Measurements from ENCODE around the gene PHC3. TPM values are rescaled to one million over a fixed set of nuclear protein-coding genes. Genes with fewer than 3 reads are reported as not detected.

The PHC3 gene
- total RNA-seq, 1 donor from 2014 or later: 46.9 TPM

DNA sequence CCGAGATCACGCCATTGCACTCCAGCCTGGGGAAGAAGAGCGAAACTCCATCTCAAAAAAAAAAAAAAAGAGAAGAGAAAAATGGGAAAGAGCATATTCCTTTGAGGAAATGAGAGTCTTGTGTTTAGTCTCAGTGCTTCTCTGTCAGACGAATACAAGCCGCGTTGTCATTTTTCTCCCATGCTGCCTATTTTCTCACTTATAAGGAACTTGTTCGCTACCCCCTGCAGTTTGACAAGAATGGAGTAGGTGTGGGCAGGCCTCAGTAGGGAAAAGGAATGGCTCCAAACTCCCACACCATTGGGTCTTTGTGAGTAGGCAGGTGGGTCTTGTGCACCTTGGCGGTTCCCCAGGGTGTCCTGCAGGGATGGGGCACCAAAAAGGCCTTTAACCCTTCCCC lies 137.3 kb downstream of the PHC3 start:
- Histone ChIP-seq H3K36me3 (no peaks in the 10 kb centered on the region), H3K27me3 (no peaks in the 10 kb centered on the region), H3K27ac (no peak overlapping the region), H3K9me3 (no peaks in the 10 kb centered on the region), H3K4me3 (no peak overlapping the region), H3K4me1 (no peaks in the 10 kb centered on the region)
- intact Hi-C loops (cut with DNase I): no loop called here
- DNase-seq (ENCODE audit: extremely low spot score in 2 of 2): no peak
- TF ChIP-seq POLR2AphosphoS5 (IDR thresholded peaks at IDR 0.05; ENCODE audit: insufficient read depth in 1 of 2, low read depth in 1 of 2) (no peak), POLR2A (IDR thresholded peaks at IDR 0.05) (no peak), CTCF (IDR thresholded peaks at IDR 0.05) (no peak)

- Histone ChIP-seq H3K27ac (no peak overlapping the region), H3K4me1 (peaks cover 4% of the 10 kb centered on the region), H3K27me3 (no peaks in the 10 kb centered on the region), H3K9me3 (no peaks in the 10 kb centered on the region), H3K36me3 (no peaks in the 10 kb centered on the region), H3K4me3 (no peak overlapping the region)
- intact Hi-C loops (cut with DNase I): no loop called here
- DNase-seq (ENCODE audit: extremely low spot score in 2 of 2): no peak
- no peak for TF ChIP-seq CTCF (IDR thresholded peaks at IDR 0.05)
- TF ChIP-seq POLR2A (IDR thresholded peaks at IDR 0.05): no peak
- TF ChIP-seq POLR2AphosphoS5 (IDR thresholded peaks at IDR 0.05; ENCODE audit: insufficient read depth in 1 of 2, low read depth in 1 of 2): no peak
Observed at GRCh38 chr3:170043506-170043905, 138.0 kb downstream of the PHC3 start.

GRCh38 chr3:170040418-170040817 lies 141.1 kb downstream of the PHC3 start:
- H3K4me3 ChIP-seq: no peak overlapping the region
- H3K36me3 ChIP-seq: no peaks in the 10 kb centered on the region
- H3K4me1 ChIP-seq: peaks cover 15% of the 10 kb centered on the region
- H3K27me3 ChIP-seq: no peaks in the 10 kb centered on the region
- TF ChIP-seq CTCF (IDR thresholded peaks at IDR 0.05) (no peak), POLR2A (IDR thresholded peaks at IDR 0.05) (no peak), POLR2AphosphoS5 (IDR thresholded peaks at IDR 0.05; ENCODE audit: insufficient read depth in 1 of 2, low read depth in 1 of 2) (no peak)
- intact Hi-C loops (cut with DNase I): no loop called here
- no peak overlapping the region for H3K27ac ChIP-seq
- H3K9me3 ChIP-seq: no peaks in the 10 kb centered on the region
- no peak for DNase-seq (ENCODE audit: extremely low spot score in 2 of 2)

DNA sequence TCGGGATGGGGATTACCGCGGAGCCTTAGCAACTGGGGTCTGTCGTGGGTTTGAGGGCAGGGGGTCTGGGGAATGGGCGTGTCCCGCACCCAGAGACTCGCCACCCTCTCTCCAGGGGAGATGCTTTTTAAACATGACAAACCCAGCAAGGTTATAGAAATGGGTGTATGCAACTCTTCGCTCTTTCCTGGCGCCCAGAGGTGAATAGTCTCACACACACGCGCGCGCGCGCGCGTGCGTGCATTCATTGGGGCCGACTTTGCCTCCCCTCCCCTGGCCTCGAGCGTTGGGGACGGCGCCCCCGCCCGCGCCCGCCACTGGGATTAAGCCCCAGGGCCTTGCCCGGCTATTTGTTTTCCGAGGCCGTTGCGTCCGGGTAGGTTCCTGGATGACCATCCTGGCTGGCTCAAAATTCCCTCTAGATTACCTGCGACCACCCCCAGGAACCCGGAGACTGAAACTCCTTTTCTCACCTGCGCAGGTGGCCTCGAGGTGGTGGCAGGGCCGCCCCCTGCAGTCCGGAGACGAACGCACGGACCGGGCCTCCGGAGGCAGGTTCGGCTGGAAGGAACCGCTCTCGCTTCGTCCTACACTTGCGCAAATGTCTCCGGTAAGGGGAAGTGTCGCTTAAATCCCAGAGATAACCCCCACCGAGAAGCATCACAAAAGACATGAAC lies 143.0 kb downstream of the PHC3 start:
- TF ChIP-seq POLR2A (IDR thresholded peaks at IDR 0.05): no peak
- no peak for TF ChIP-seq POLR2AphosphoS5 (IDR thresholded peaks at IDR 0.05; ENCODE audit: insufficient read depth in 1 of 2, low read depth in 1 of 2)
- TF ChIP-seq CTCF (IDR thresholded peaks at IDR 0.05): no peak
- Histone ChIP-seq H3K4me3 (peak overlapping the region; percentile 47 to 62), H3K9me3 (no peaks in the 10 kb centered on the region), H3K27ac (no peak overlapping the region), H3K4me1 (peaks cover 15% of the 10 kb centered on the region), H3K27me3 (no peaks in the 10 kb centered on the region), H3K36me3 (no peaks in the 10 kb centered on the region)
- intact Hi-C loops (cut with DNase I): no loop called here
- no peak for DNase-seq (ENCODE audit: extremely low spot score in 2 of 2)

Small RNA genes lying within 50 kb of the gene (small RNA-seq; reads per million reads assigned to genes)
- not detected for gene RNU4-38P
- not detected for gene RNU6-315P

Other genes with a start within 250 kb of the PHC3 start
- 38.1 TPM for gene SEC62, start 214.9 kb downstream of the PHC3 start, total RNA-seq
- 1.2 TPM for gene GPR160, start 143.7 kb downstream of the PHC3 start, total RNA-seq
- 33.9 TPM for gene PRKCI, start 40.7 kb upstream of the PHC3 start, total RNA-seq
- gene SKIL, start 176.0 kb upstream of the PHC3 start, total RNA-seq: 48.1 TPM
- 136 TPM for gene CLDN11, start 237.1 kb upstream of the PHC3 start, total RNA-seq